ENCODE data around the gene THBS2.

The THBS2 gene

GRCh38 chr6:169170583-169170955 lies 83.1 kb downstream of the THBS2 start:
- no peaks in the 10 kb centered on the region for H3K4me1 ChIP-seq (ENCODE audit: control insufficient read depth, insufficient read depth, low read length)
- H3K9me3 ChIP-seq (ENCODE audit: control insufficient read depth, low read length) = no peaks in the 10 kb centered on the region
- no peak overlapping the region for H3K9ac ChIP-seq (ENCODE audit: low read length)
- no peak overlapping the region for H3K4me3 ChIP-seq (ENCODE audit: low read length)
- no peaks in the 10 kb centered on the region for H3K27me3 ChIP-seq (ENCODE audit: control insufficient read depth, insufficient read depth, low read length)
- no peaks in the 10 kb centered on the region for H3K36me3 ChIP-seq (ENCODE audit: control insufficient read depth, insufficient read depth, low read length)

- no peaks in the 10 kb centered on the region for H3K4me1 ChIP-seq (ENCODE audit: control insufficient read depth, insufficient read depth, low read length)
- H3K4me3 ChIP-seq (ENCODE audit: low read length) = no peak overlapping the region
- no peaks in the 10 kb centered on the region for H3K36me3 ChIP-seq (ENCODE audit: control insufficient read depth, insufficient read depth, low read length)
- H3K9ac ChIP-seq (ENCODE audit: low read length) = no peak overlapping the region
- no peaks in the 10 kb centered on the region for H3K9me3 ChIP-seq (ENCODE audit: control insufficient read depth, low read length)
- no peaks in the 10 kb centered on the region for H3K27me3 ChIP-seq (ENCODE audit: control insufficient read depth, insufficient read depth, low read length)
Observed at GRCh38 chr6:169169941-169170582, 83.6 kb downstream of the THBS2 start.

- no peaks in the 10 kb centered on the region for H3K36me3 ChIP-seq (ENCODE audit: control insufficient read depth, insufficient read depth, low read length)
- no peak overlapping the region for H3K9ac ChIP-seq (ENCODE audit: low read length)
- H3K9me3 ChIP-seq (ENCODE audit: control insufficient read depth, low read length) = no peaks in the 10 kb centered on the region
- H3K27me3 ChIP-seq (ENCODE audit: control insufficient read depth, insufficient read depth, low read length) = no peaks in the 10 kb centered on the region
- no peak overlapping the region for H3K4me3 ChIP-seq (ENCODE audit: low read length)
- no peaks in the 10 kb centered on the region for H3K4me1 ChIP-seq (ENCODE audit: control insufficient read depth, insufficient read depth, low read length)
Observed at GRCh38 chr6:169169375-169169774, 84.3 kb downstream of the THBS2 start.

- H3K9ac ChIP-seq (ENCODE audit: low read length) = no peak overlapping the region
- no peak overlapping the region for H3K4me3 ChIP-seq (ENCODE audit: low read length)
- no peaks in the 10 kb centered on the region for H3K4me1 ChIP-seq (ENCODE audit: control insufficient read depth, insufficient read depth, low read length)
- H3K27me3 ChIP-seq (ENCODE audit: control insufficient read depth, insufficient read depth, low read length) = no peaks in the 10 kb centered on the region
- no peaks in the 10 kb centered on the region for H3K36me3 ChIP-seq (ENCODE audit: control insufficient read depth, insufficient read depth, low read length)
- H3K9me3 ChIP-seq (ENCODE audit: control insufficient read depth, low read length) = no peaks in the 10 kb centered on the region
Observed at GRCh38 chr6:169168706-169169105, 84.9 kb downstream of the THBS2 start.

- Histone ChIP-seq H3K27me3 (ENCODE audit: control insufficient read depth, insufficient read depth, low read length) (no peaks in the 10 kb centered on the region), H3K9me3 (ENCODE audit: control insufficient read depth, low read length) (no peaks in the 10 kb centered on the region), H3K4me1 (ENCODE audit: control insufficient read depth, insufficient read depth, low read length) (no peaks in the 10 kb centered on the region), H3K4me3 (ENCODE audit: low read length) (no peak overlapping the region), H3K9ac (ENCODE audit: low read length) (no peak overlapping the region), H3K36me3 (ENCODE audit: control insufficient read depth, insufficient read depth, low read length) (no peaks in the 10 kb centered on the region)
Observed at GRCh38 chr6:169168302-169168630, 85.4 kb downstream of the THBS2 start.

GRCh38 chr6:169167581-169168301 lies 85.9 kb downstream of the THBS2 start:
- no peaks in the 10 kb centered on the region for H3K9me3 ChIP-seq (ENCODE audit: control insufficient read depth, low read length)
- H3K36me3 ChIP-seq (ENCODE audit: control insufficient read depth, insufficient read depth, low read length) = no peaks in the 10 kb centered on the region
- no peak overlapping the region for H3K9ac ChIP-seq (ENCODE audit: low read length)
- H3K4me3 ChIP-seq (ENCODE audit: low read length) = no peak overlapping the region
- no peaks in the 10 kb centered on the region for H3K27me3 ChIP-seq (ENCODE audit: control insufficient read depth, insufficient read depth, low read length)
- no peaks in the 10 kb centered on the region for H3K4me1 ChIP-seq (ENCODE audit: control insufficient read depth, insufficient read depth, low read length)

GRCh38 chr6:169166896-169167580 lies 86.6 kb downstream of the THBS2 start:
- H3K4me3 ChIP-seq (ENCODE audit: low read length) = no peak overlapping the region
- no peaks in the 10 kb centered on the region for H3K9me3 ChIP-seq (ENCODE audit: control insufficient read depth, low read length)
- H3K27me3 ChIP-seq (ENCODE audit: control insufficient read depth, insufficient read depth, low read length) = no peaks in the 10 kb centered on the region
- no peak overlapping the region for H3K9ac ChIP-seq (ENCODE audit: low read length)
- no peaks in the 10 kb centered on the region for H3K36me3 ChIP-seq (ENCODE audit: control insufficient read depth, insufficient read depth, low read length)
- H3K4me1 ChIP-seq (ENCODE audit: control insufficient read depth, insufficient read depth, low read length) = no peaks in the 10 kb centered on the region
